ENCODE results near the gene SAMD10.
"Not testable (repeated sequence)": the region's sequence is repeated elsewhere in the genome, so short reads cannot be mapped to it uniquely, and the experiment has no call there.

The SAMD10 gene

GRCh38 chr20:64001607-64002011, 22.2 kb upstream of the SAMD10 start:
- no peak for DNase-seq (ENCODE audit: low read depth)

DNA sequence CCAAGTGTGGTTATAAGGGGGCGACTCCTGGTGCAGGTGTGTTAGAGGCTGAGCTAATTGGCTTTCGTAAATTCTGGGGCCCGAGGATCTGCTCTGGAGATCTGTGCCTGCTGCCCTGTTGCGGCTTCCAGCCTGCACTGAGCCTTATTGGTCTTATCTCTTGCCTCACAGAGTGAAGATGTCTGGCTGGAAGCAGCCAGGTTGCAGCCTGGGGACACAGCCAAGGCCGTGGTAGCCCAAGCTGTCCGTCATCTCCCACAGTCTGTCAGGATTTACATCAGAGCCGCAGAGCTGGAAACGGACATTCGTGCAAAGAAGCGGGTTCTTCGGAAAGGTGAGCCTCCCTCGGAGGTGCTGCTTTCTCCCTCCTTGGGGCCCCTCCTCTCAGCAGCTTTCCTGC, 21.5 kb upstream of the SAMD10 start:
- no peak for DNase-seq (ENCODE audit: low read depth)

- no peak for DNase-seq (ENCODE audit: low read depth)
These were observed 3.5 kb upstream of the SAMD10 start for GRCh38 chr20:63982937-63983336.

GRCh38 chr20:63980806-63981728, 1.6 kb upstream of the SAMD10 start, which contains the start of gene PRPF6:
PRPF6 (plus strand) TSS chr20:63981132; CDS start chr20:63981246, 114 bp downstream.
- peak; percentile 72 for DNase-seq (ENCODE audit: low read depth)

- no peak for DNase-seq (ENCODE audit: low read depth)
These were observed 919 bp upstream of the SAMD10 start for GRCh38 chr20:63980317-63980805.

DNA sequence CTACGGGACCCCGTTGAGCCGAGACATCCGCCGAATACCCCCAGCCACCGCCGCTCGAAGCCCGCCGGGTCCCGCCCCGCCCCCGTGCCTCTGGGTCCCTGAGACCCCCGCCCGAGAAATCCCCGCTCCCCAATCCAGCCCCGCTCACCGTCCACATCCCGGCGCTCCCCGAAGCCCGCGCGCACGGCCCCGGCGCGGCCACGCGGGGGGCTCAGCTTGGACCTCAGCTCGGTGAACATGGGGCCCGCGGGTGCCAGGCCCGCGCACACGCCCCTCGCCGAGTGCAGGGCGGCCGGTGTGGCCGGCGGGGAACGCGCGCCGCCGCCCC, 249 bp downstream of the SAMD10 start:
- DNase-seq (ENCODE audit: low read depth): no peak

- no peak for DNase-seq (ENCODE audit: low read depth)
These were observed 868 bp downstream of the SAMD10 start for GRCh38 chr20:63978319-63979228.

- no peak for DNase-seq (ENCODE audit: low read depth)
These were observed 1.6 kb downstream of the SAMD10 start for GRCh38 chr20:63977739-63978276.

- no peak for DNase-seq (ENCODE audit: low read depth)
These were observed 2.3 kb downstream of the SAMD10 start for GRCh38 chr20:63976980-63977738.

- DNase-seq (ENCODE audit: low read depth): not testable (repeated sequence)
These were observed 2.9 kb downstream of the SAMD10 start for GRCh38 chr20:63976511-63976910.

DNA sequence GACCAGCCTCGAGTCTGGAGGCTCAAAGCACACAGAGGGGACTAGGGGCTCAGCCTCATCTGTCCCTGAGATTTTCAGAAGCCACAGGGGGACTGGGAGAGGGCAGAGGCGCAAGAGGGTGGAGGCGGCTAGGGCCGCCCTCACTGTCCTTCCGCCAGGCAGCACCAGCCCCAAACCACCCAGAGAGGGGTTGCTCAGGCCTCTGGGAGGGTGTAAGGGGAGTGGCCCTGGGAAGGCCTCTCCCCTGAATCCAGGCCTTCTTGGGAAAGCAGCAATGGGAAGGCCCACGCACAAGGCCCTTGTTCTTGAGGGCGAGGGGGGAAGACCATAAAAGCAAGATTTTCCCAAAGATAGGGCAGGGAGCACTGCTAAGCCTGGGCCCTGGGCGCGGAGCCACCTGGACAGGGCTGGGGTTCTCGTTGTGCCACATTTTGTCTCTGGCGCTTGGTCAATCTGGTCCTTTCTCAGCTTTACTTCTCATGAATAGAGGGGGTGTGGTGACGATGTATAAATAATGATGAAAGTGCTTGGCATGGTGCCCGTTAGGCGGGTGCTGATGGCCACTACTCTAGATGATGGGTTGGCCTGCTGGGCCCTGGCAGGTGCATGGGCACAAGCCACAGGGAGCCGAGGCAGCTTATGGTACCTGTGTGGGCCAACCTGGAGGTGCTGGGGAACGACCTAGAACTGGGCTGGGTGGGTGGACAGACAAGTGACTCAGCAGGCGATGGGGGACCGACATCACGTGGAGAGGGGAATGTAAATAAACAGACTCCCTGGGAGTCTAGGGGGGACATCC, 4.8 kb downstream of the SAMD10 start:
- DNase-seq (ENCODE audit: low read depth): no peak

- DNase-seq (ENCODE audit: low read depth): no peak
These were observed 5.6 kb downstream of the SAMD10 start for GRCh38 chr20:63973636-63974401.

DNA sequence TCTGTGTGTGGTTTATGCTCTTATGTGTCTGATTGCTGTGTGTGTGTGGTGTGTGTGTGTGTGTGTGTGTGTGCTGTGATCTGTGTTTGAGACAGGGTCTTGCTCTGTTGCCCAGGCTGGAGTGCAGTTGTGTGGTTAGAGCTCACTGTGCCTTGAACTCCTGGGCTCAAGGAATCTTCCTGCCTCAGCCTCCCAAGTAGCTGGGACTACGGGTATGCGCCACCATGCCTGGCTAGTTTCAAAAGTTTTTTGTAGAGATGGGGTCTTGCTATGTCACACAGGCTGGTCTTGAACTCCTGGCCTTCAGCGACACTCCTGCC, 6.3 kb downstream of the SAMD10 start:
- DNase-seq (ENCODE audit: low read depth): no peak

GRCh38 chr20:63972312-63973159, 6.9 kb downstream of the SAMD10 start:
- DNase-seq (ENCODE audit: low read depth): no peak

DNA sequence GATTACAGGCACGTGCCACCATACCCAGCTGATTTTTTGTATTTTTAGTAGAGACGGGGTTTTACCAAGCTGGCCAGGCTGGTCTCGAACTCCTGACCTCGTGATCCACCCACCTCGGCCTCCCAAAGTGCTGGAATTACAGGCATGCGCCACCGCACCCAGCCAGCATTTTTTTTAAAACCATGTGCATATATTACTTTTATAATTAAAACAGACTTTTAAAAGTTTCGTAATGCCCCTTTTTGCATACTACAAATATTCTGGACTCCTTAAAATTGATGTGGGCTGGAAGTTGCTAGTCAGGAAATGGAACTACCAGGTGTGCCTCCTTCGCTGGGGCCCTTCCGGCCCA, 7.5 kb downstream of the SAMD10 start:
- DNase-seq (ENCODE audit: low read depth): not testable (repeated sequence)

DNA sequence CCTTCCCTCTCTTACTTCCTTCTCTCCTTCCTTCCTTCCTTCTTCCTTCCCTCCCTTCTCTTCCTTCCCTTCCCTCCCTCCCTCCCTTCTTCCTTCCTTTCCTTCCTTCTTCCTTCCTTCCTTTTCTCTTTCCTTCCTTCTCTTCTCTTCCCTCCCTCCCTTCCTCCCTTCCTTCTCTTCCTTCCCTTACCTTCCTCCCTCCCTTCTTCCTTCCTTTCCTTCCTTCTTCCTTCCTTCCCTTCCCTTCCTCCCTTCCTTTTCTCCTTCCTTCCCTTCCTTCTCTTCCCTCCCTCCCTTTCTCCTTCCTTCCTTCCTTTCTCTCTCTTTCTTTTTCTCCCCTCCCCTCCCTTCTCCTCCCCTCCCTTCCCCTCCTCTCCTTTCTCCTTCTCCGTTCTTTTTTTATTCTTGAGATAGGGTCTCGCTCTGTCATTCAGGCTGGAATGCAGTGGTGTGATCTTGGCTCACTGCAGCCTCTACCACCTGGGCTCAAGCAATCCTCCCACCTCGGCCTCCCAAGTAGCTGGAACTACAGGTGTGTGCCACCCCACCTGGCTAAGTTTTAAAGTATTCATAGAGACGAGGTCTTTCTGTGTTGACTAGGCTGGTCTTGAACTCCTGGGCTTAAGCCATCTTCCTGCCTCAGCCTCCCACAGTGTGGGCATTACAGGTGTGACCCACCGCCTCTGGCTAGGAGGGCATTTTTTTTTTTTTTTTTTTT, 8.6 kb downstream of the SAMD10 start:
- no peak for DNase-seq (ENCODE audit: low read depth)

DNA sequence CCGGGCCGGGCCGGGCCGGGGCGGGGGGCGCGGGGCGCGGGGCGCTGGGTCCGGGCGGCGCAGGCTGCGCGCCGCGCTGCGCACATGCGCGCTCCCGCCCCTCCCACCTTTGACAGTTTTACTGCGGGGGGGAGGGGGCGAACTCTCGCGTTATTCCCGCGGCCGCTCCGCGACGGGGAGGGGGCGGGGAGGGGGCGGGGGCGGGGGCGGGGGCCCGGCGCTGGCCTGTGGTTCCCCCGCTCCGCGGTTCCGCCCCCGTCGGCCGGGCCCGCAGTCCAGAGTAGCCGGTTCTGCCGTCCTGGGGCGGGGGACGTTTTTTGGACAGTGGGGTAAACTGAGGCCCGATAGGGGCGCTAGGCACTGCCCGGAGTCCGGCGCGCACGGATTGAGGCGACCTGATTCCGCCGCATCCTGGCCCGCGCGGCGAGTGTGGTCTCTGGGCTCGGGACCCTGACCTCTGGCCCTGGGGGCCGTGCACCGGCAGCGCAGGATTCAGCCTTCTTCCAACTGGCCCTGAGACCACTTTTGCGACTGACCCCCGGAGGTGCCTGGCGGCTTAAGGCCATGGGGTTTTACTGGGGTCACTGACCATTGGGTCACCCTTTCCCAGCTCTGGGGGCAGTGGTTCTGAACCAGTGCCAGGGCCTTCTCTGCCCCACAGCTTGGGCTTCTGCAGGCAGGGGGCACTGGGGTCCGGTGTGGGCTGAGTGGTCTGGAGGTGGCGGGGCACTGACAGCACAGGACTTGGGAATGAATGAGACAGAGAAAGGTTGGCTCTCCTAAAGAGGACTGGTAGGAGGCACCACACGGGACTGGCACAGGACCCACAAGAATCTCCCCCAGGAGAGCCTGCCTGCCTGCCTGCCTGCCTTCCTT, 9.4 kb downstream of the SAMD10 start, which contains the start of gene ZNF512B:
Gene ZNF512B (minus strand): TSS at position 93 of the 876 bp plus-strand sequence. CDS start 1,980 bp downstream, outside the sequence.
- DNase-seq (ENCODE audit: low read depth): no peak
